HG03565 (cell line): Measurements from ENCODE around the gene FAM107B.

Source experiments
- ATAC-seq: cut with Tn5 transposase; IDR thresholded peaks from one replicate; pipeline ENCODE4 v1.9.1; 2021; ENCODE audit warnings: mild to moderate bottlenecking, moderate library complexity; ENCODE audit not compliant: unreplicated experiment

FAM107B gene

GRCh38 chr10:14519785-14520184 is 254.9 kb downstream of the FAM107B start:
- no peak for ATAC-seq

GRCh38 chr10:14518149-14518548 is 256.5 kb downstream of the FAM107B start:
- ATAC-seq, result no peak

GRCh38 chr10:14513123-14513522 is 261.6 kb downstream of the FAM107B start:
- no peak for ATAC-seq

- ATAC-seq, result no peak
These were observed 264.4 kb downstream of the FAM107B start for GRCh38 chr10:14510346-14510745.

GRCh38 chr10:14508725-14509124 is 266.0 kb downstream of the FAM107B start:
- no peak for ATAC-seq

- no peak for ATAC-seq
These were observed 266.9 kb downstream of the FAM107B start for GRCh38 chr10:14507781-14508180.

GRCh38 chr10:14507176-14507575 is 267.5 kb downstream of the FAM107B start:
- ATAC-seq, result peak; percentile 43

GRCh38 chr10:14502431-14502830 is 272.3 kb downstream of the FAM107B start:
- ATAC-seq, result no peak

GRCh38 chr10:14500172-14500765 is 274.4 kb downstream of the FAM107B start:
- ATAC-seq, result no peak

- no peak for ATAC-seq
These were observed 275.1 kb downstream of the FAM107B start for GRCh38 chr10:14499601-14499904.

GRCh38 chr10:14498326-14498725 is 276.4 kb downstream of the FAM107B start:
- ATAC-seq, result no peak

GRCh38 chr10:14491811-14492210 is 282.9 kb downstream of the FAM107B start:
- ATAC-seq, result no peak

- ATAC-seq, result no peak
These were observed 285.0 kb downstream of the FAM107B start for GRCh38 chr10:14489522-14490177.

- ATAC-seq, result no peak
These were observed 287.2 kb downstream of the FAM107B start for GRCh38 chr10:14487488-14487883.

- no peak for ATAC-seq
These were observed 287.8 kb downstream of the FAM107B start for GRCh38 chr10:14486777-14487487.

GRCh38 chr10:14485986-14486385 is 288.7 kb downstream of the FAM107B start:
- ATAC-seq, result no peak

GRCh38 chr10:14483417-14483816 is 291.3 kb downstream of the FAM107B start:
- no peak for ATAC-seq

- ATAC-seq, result no peak
These were observed 292.9 kb downstream of the FAM107B start for GRCh38 chr10:14481752-14482151.

GRCh38 chr10:14481014-14481413 is 293.7 kb downstream of the FAM107B start:
- ATAC-seq, result no peak

- no peak for ATAC-seq
These were observed 296.1 kb downstream of the FAM107B start for GRCh38 chr10:14478604-14479003.

GRCh38 chr10:14478201-14478600 is 296.5 kb downstream of the FAM107B start:
- ATAC-seq, result no peak

GRCh38 chr10:14477408-14477710 is 297.3 kb downstream of the FAM107B start:
- no peak for ATAC-seq
